ENCODE measurements around the gene ANTXR1.

The ANTXR1 gene

DNA sequence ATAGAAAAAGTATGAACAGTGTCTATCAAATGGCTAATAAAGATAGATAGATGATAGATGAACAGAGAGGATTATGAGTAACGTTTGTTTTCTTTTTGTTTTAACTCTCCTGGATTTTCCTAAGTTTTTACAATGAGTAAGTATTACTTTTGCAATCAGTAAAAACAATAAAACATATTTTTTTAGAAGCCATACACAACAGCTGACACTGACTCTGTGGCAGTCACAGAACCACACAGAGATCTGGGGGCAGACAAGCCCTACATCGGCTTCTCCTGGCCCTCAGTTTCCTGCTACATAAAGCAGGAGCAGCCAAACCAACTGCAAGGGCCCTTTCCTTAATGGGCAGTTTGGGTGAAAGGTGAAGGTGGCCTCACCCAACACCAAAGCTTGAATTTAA lies 63.6 kb downstream of the ANTXR1 start:
- DNase-seq = no peak

DNA sequence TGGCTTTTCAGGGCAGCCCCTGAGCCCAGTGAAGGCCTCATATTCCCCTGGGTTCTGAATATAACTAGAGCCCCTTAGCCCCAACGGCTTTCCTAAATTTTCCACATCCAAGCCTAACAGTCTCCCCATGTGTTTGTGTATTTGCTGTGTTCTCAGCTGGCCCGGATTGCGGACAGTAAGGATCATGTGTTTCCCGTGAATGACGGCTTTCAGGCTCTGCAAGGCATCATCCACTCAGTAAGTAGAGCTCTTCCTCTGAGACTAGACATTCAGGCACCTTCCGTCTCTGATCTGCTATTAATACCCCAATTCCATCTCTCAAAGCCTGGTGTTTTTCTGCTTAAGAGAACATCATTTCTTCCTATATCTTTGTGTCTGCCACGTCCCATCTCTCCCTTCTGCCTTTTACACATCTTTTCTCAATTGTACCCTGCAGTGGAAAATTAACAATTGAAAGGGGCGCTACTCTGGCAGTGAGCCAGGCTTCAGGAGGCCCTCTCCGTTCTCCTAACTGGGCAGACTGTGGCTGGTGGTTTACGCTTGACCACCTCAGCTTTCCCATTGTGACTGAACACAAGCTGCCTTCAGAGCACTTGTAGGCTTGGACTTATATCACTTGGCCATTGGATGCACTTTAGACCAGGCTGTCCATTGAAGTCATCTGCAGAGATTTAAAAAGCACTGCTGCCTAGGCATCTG lies 64.4 kb downstream of the ANTXR1 start:
- no peak for DNase-seq

- no peak for DNase-seq
These were observed 67.1 kb downstream of the ANTXR1 start for GRCh38 chr2:69080071-69080470.

DNA sequence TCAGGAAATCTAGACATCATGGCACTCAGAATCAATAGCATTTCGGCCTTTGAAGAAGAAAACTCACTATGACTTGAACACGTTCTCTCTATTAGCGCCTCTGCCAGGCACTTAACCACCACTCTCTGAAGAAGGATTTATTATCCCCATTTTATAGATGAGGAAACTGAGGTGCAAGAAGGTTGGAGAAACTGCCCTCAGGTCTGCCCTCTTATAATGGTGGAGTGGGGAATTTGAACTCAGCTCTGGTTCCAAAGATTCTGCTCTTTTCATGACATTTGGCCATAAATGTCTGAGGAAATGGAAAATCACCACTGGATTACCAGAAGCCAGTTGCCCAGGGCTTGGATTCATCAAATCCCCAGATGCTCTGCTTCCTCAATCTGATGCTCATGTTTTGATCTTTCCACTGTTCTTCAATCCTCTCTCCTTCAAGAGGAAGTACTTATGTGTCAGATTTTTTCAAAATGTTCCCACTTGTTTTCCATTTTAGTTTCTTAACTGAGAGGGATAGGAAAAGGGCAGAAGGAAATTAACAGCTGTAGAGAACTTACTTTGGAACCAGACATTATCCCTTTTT lies 68.1 kb downstream of the ANTXR1 start:
- DNase-seq = no peak

GRCh38 chr2:69081757-69082156 lies 68.8 kb downstream of the ANTXR1 start:
- DNase-seq = no peak

- no peak for DNase-seq
These were observed 69.5 kb downstream of the ANTXR1 start for GRCh38 chr2:69082430-69082997.

DNA sequence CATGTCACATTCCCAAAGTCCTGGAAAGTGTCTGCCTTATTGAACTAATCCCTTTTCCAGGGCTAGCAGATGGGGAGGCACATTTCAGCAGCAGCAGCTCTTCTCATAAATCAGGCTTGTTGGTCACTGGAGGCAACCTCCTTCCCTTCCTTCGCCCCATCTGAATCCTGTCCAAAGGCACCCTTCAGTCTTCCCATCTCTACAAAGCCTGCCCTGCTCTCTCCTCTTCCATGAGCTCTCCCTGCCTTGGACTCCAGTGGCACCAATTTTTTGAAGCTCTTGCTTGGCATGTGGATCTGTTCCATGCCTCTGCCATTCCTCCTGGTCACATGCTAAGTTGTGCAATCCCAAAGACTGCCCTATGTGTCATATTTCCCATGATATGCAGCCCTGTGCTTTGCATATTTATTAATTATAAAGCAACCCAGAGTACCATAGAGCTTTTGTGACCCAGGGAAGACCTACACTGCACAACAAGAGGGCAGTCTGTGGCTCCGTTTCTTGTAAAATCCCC lies 70.3 kb downstream of the ANTXR1 start:
- DNase-seq = no peak

DNA sequence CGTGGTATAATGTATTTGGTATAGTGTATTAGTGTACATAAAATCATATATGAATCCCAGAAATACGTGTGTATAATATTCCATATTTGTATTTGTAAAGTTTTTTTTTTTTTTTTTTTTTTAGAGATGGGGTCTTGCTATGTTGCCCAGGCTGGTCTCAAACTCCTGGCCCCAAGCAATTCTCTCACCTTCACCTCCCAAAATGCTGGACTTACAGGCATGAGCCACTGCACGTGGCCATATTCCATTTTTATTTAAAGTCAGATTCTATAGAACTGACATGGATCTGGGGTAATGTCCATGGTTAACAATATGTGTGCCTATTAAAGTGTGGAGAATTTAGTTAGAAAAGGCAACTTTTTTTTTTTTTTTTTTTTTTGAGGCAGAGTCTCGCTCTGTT lies 71.5 kb downstream of the ANTXR1 start:
- DNase-seq = no peak

DNA sequence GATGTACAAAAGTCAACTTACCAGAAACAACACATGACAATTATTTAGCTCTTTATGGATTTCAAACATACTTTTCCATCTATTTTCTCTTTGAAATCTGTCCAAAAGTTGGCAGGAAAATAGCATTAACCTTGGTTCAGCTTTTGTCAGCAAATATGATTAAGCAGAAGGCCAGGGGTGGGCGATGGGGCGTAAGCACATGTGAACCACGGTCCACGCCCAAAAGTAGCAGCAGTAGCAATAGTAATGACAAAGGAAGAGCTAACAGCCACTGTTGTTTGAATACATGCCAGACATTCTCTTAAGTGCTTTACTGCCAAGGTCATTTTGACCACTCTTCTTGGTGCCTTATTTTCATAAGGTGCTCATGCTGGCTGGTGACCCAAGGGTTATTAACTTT lies 73.5 kb downstream of the ANTXR1 start:
- no peak for DNase-seq

DNA sequence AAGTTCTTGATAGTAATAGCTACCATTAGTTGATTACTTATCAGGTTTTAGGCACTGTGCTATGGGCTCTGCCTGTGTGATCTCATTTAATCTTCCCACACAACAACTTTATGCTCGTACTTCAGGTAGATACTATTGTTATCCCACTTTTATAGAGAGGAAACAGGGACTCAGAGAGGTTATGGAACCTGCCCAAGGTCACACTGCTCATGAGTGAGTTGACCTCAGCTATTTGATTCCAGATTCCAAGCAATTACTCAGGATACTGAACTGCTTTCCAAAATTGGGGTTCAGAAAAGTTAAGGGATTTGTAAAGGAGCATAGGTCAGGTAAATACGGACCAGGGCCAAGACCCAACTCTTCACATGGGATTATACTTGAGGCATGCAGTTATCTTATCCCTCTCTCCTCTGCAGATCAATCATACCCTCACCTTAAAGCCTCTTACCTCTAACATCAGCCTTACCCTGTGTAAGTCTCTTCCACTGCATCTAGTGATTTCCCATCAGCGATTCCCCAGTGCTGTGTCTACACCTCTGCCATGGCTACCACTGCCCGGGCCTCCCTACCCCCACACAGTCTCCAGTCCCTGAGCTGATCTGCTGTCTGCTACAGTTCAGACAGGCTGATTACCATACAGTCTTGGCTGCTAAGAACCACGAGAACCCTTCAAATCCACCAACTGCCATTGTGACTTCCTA lies 74.4 kb downstream of the ANTXR1 start:
- no peak for DNase-seq

GRCh38 chr2:69087912-69088240 lies 74.9 kb downstream of the ANTXR1 start:
- DNase-seq = no peak

GRCh38 chr2:69088466-69088865 lies 75.5 kb downstream of the ANTXR1 start:
- DNase-seq = no peak

DNA sequence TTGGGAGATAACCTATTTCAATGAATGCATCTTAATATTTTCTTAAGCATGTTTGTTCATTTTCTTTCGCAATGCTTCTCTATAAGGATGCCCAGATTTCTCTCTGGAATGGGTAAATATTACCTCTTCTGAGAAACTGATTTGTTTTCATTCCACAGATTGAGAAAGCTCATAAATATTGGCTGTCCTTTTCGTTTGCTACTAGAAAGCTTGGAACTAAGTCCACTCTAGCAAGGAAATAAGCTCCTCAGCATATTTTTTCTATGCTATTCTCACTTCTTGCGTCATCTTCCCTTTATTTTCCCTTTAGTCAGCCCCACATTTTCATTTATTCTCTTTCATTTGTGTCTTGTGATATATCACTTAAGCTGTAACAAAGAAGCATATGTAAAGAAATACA lies 76.3 kb downstream of the ANTXR1 start:
- DNase-seq = no peak

DNA sequence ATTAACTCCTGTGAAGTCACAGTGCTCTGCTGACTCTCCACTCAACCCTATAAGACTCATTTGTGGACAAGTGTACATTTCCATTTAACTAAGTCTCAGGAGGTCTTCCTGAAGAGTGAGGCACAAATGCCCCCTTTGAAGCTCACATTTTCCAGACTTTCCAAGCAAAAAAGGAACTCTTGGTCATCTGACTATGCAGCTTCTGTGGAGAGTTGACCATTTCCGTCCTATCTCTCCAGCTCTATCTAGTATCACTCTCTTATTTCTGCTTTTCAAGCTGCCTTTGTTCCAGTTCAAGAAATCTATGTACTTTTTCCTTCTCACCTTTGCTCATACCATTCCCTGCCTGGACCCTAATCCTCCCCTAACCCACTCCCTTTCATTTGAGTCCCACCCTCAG lies 77.0 kb downstream of the ANTXR1 start:
- no peak for DNase-seq

- no peak for DNase-seq
These were observed 77.8 kb downstream of the ANTXR1 start for GRCh38 chr2:69090820-69091219.

GRCh38 chr2:69092857-69093256 lies 79.9 kb downstream of the ANTXR1 start:
- DNase-seq = no peak

GRCh38 chr2:69095305-69095704 lies 82.3 kb downstream of the ANTXR1 start:
- DNase-seq = no peak

GRCh38 chr2:69096326-69097095 lies 83.5 kb downstream of the ANTXR1 start:
- DNase-seq = no peak

DNA sequence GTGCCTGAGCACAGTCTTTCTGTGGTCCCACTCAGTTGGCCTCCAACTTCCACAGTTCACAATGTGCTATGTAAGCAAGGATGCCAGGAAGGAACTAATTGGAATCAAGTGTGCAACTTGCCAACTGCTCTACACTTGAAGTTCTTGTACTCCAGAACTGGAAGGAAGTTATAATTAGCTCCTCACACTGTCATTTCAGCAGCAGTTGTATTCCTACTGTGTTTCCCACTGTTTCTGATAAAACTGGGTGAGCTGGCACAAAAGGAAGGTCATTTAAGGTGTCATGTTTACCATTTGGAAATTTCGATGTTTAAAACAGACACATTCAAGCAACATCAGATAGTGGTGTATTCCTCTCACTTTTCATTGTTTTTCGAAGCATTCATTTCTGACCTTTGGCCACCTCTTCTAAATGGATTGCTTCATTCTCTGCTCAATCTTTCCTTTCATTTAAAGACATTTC lies 84.2 kb downstream of the ANTXR1 start:
- no peak for DNase-seq

- DNase-seq = no peak
These were observed 85.1 kb downstream of the ANTXR1 start for GRCh38 chr2:69097891-69098655.

GRCh38 chr2:69099541-69099940 lies 86.6 kb downstream of the ANTXR1 start:
- no peak for DNase-seq

DNA sequence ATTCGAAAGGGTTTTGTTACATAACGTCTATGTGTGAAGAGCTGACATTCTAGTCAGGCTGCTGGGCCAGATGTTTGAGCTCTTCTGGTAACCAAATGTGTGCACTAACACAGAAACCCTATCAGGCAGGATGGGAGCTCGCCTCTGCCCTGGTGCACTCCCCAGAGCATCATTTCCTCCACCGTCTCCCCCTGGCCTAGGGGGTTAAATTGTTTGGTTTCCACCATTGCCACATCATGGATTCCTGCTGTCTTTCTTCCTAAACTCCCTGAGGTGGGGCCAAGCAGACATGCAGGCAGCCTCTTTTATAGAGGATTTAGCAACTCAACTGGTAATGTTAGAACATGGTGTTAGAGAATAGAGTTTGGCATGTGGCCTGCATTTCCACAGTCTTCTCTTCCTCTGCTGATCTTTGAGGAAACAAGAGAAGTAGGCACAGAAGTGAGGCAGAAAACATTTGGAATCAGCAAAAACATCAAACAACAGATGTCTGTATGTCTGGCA lies 87.3 kb downstream of the ANTXR1 start:
- DNase-seq = no peak
